ENCODE results near the gene ZBED6. TPM values are rescaled to one million over a fixed set of nuclear protein-coding genes. Genes with fewer than 3 reads are reported as not detected.
"Not testable (repeated sequence)": the region's sequence is repeated elsewhere in the genome, so short reads cannot be mapped to it uniquely, and the experiment has no call there.

Gene ZBED6
- total RNA-seq (ENCODE audit: unreplicated experiment): 30.3 TPM
- long read RNA-seq: 0 reads

DNA sequence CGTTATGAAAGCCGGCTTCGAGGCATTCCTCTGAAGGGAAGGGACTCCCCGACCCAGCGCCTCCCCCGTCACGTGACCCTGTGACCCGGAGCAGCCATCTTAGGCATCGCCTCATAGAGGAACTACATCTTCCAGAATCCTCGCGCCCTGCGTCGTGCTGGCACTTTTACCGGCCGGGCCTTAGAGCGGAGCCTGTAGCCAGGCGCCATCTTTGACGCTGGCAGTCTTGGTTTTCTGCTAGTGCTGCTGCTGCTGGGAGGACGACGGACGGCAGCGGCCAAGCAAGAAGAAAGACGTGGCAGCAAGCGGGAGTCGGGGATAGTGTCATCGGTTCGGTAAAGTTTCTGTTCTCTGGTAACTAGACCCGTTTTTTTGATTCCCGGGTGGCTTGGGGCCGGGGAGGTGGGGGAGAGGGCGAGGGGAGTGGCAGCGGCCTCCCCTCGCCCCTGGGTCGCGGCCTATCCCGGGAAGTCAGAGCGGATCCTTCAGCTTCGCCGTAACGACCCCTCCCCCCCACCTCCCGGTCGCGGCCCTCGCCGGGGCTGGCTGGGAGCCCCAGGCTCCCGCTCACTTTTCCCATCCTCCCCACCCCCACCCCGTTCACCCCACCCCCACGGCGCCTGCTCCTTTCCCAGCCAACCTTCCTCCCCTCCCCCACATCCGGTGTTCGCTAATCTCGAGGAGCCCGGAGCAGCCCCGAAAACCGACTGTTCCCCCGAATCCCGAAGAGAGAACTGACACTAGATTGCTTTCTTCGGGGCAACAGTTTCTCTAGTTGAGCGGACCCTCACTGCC, at the start of gene ZBED6, which contains the start of gene ZC3H11A:
Gene ZBED6, plus strand, starts transcription at position 183 of the 795 bp plus-strand sequence. CDS start 1,900 bp downstream, outside the sequence.
Gene ZC3H11A, plus strand, starts transcription at position 183 of the 795 bp plus-strand sequence. CDS start 21,448 bp downstream, outside the sequence.
- Mint-ChIP-seq H3K27me3 (ENCODE audit: unreplicated experiment) (peaks cover 9% of the 10 kb centered on the region), H3K4me3 (ENCODE audit: unreplicated experiment) (peak within 1 kb of the TSS; percentile 100), H3K36me3 (ENCODE audit: low read depth, unreplicated experiment) (peaks cover 25% of the 10 kb centered on the region), H3K4me1 (ENCODE audit: unreplicated experiment) (peaks cover 37% of the 10 kb centered on the region), H3K27ac (ENCODE audit: unreplicated experiment) (peak within 1 kb of the TSS; percentile 100), H3K9me3 (ENCODE audit: unreplicated experiment) (no peaks in the 10 kb centered on the region)
- TF ChIP-seq CTCF (IDR thresholded peaks at IDR 0.05; ENCODE audit: unreplicated experiment): no peak
- peak; percentile 95 for DNase-seq (ENCODE audit: low spot score)

DNA sequence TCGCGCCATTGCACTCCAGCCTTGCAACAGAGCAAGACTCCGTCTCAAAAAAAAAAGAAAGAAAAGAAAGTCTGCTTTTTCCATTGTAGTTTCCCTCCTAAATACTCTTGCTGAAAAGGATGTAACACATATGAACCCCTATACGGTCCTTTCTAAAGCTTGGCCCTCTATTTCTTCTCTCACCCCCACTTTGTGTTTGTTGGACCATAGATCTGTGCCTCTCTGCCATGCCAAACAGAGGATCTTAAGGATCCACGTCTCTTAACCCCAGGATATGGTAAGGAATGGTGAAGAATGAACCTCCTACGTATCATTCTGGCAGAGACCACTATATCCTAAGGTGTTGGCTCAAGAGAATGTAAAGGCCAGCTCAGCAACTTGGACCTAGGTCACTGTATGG, 49.1 kb upstream of the ZBED6 start:
- peaks cover 7% of the 10 kb centered on the region for H3K27me3 Mint-ChIP-seq (ENCODE audit: unreplicated experiment)
- peaks cover 5% of the 10 kb centered on the region for H3K36me3 Mint-ChIP-seq (ENCODE audit: low read depth, unreplicated experiment)
- H3K4me3 Mint-ChIP-seq (ENCODE audit: unreplicated experiment): peak overlapping the region; percentile 28
- no peak overlapping the region for H3K27ac Mint-ChIP-seq (ENCODE audit: unreplicated experiment)
- DNase-seq (ENCODE audit: low spot score): no peak
- no peak for TF ChIP-seq CTCF (IDR thresholded peaks at IDR 0.05; ENCODE audit: unreplicated experiment)
- H3K9me3 Mint-ChIP-seq (ENCODE audit: unreplicated experiment): no peaks in the 10 kb centered on the region
- peaks cover 30% of the 10 kb centered on the region for H3K4me1 Mint-ChIP-seq (ENCODE audit: unreplicated experiment)

DNA sequence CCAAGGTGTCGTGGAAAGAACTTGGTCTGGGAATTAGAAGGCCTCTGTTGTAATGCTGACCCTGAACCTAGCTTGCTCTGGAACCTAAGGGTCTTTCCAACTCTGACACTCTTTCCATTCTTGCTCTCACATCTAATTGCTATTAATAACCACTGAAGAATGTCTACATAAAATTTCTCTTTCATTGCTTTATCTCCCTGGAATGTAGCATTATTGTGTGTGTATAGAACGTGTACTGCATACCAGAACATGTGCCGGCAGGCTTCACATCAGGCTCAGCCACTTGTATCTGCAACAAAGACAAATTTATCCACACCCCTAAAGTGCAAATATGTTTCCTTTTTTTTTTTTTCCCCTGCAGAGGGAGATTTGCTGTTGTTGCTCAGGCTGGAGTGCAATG, 44.4 kb upstream of the ZBED6 start:
- Mint-ChIP-seq H3K27me3 (ENCODE audit: unreplicated experiment) (peaks cover 2% of the 10 kb centered on the region), H3K27ac (ENCODE audit: unreplicated experiment) (no peak overlapping the region), H3K9me3 (ENCODE audit: unreplicated experiment) (no peaks in the 10 kb centered on the region), H3K4me1 (ENCODE audit: unreplicated experiment) (no peaks in the 10 kb centered on the region), H3K36me3 (ENCODE audit: low read depth, unreplicated experiment) (peaks cover 4% of the 10 kb centered on the region), H3K4me3 (ENCODE audit: unreplicated experiment) (no peak overlapping the region)
- no peak for TF ChIP-seq CTCF (IDR thresholded peaks at IDR 0.05; ENCODE audit: unreplicated experiment)
- no peak for DNase-seq (ENCODE audit: low spot score)

- H3K4me3 Mint-ChIP-seq (ENCODE audit: unreplicated experiment); H3K27me3 Mint-ChIP-seq (ENCODE audit: unreplicated experiment); H3K4me1 Mint-ChIP-seq (ENCODE audit: unreplicated experiment); DNase-seq (ENCODE audit: low spot score); H3K9me3 Mint-ChIP-seq (ENCODE audit: unreplicated experiment); H3K36me3 Mint-ChIP-seq (ENCODE audit: low read depth, unreplicated experiment); H3K27ac Mint-ChIP-seq (ENCODE audit: unreplicated experiment): not testable (repeated sequence)
Measured at GRCh38 chr1:203751618-203752361, 43.6 kb upstream of the ZBED6 start.

- no peaks in the 10 kb centered on the region for H3K9me3 Mint-ChIP-seq (ENCODE audit: unreplicated experiment)
- no peak for TF ChIP-seq CTCF (IDR thresholded peaks at IDR 0.05; ENCODE audit: unreplicated experiment)
- H3K27me3 Mint-ChIP-seq (ENCODE audit: unreplicated experiment): no peaks in the 10 kb centered on the region
- H3K4me1 Mint-ChIP-seq (ENCODE audit: unreplicated experiment): no peaks in the 10 kb centered on the region
- peak overlapping the region; percentile 87 for H3K27ac Mint-ChIP-seq (ENCODE audit: unreplicated experiment)
- H3K4me3 Mint-ChIP-seq (ENCODE audit: unreplicated experiment): no peak overlapping the region
- no peaks in the 10 kb centered on the region for H3K36me3 Mint-ChIP-seq (ENCODE audit: low read depth, unreplicated experiment)
- no peak for DNase-seq (ENCODE audit: low spot score)
Measured at GRCh38 chr1:203754455-203754864, 41.0 kb upstream of the ZBED6 start.
